Testis (tissue), 2 donors: ENCODE data around the gene MGST3.

Experiments used
- POLR2A ChIP-seq: fragments of 450-650 bp; IDR thresholded peaks from one replicate; pipeline ENCODE4 v1.6.1; 2017; ENCODE audit warnings: antibody characterized with exemption, mild to moderate bottlenecking, moderate library complexity
- TF ChIP-seq, protein P1 (sequence below), 3 experiments: fragments of 450-650 bp in 2 of 3; fragments of 200-600 bp in 1 of 3; sonication (generic) in 1 of 3; IDR thresholded peaks; one replicate each; pipeline ENCODE4 v1.5.1; 2016 to 2019; ENCODE audit warnings: antibody characterized with exemption in 3 of 3, mild to moderate bottlenecking in 2 of 3, moderate library complexity in 1 of 3

GRCh38 chr1:165686971-165687433 lies 56.0 kb downstream of the MGST3 start:
- TF ChIP-seq, protein P1, sequence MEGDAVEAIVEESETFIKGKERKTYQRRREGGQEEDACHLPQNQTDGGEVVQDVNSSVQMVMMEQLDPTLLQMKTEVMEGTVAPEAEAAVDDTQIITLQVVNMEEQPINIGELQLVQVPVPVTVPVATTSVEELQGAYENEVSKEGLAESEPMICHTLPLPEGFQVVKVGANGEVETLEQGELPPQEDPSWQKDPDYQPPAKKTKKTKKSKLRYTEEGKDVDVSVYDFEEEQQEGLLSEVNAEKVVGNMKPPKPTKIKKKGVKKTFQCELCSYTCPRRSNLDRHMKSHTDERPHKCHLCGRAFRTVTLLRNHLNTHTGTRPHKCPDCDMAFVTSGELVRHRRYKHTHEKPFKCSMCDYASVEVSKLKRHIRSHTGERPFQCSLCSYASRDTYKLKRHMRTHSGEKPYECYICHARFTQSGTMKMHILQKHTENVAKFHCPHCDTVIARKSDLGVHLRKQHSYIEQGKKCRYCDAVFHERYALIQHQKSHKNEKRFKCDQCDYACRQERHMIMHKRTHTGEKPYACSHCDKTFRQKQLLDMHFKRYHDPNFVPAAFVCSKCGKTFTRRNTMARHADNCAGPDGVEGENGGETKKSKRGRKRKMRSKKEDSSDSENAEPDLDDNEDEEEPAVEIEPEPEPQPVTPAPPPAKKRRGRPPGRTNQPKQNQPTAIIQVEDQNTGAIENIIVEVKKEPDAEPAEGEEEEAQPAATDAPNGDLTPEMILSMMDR (IDR thresholded peaks at IDR 0.05): no peak
- no peak for TF ChIP-seq POLR2A
